HepG2 (cell line): Measurements from ENCODE around the gene BLOC1S4. TPM values are rescaled to one million over a fixed set of nuclear protein-coding genes. Genes with fewer than 3 reads are reported as not detected.

Source experiments
- EHMT2 ChIP-seq: fragments of 200-600 bp; sonication (generic); IDR thresholded peaks from 2 replicates; pipeline ENCODE4 v1.7.0; 2017; ENCODE audit warnings: antibody characterized with exemption, low read depth, low read length, borderline replicate concordance
- FOXK2 ChIP-seq: fragments of 450-650 bp; IDR thresholded peaks from 2 replicates; pipeline ENCODE4 v1.6.1; 2016
- GMEB1 ChIP-seq: sonication (generic); formaldehyde crosslinking; IDR thresholded peaks from 2 replicates; pipeline ENCODE4 v1.5.1; 2020; ENCODE audit warnings: missing genetic modification reagents, mild to moderate bottlenecking, borderline replicate concordance
- GTF2F1 ChIP-seq: fragments of 150-350 bp; IDR thresholded peaks from 2 replicates; pipeline ENCODE4 v1.6.1; 2014; ENCODE audit warnings: low read length
- HINFP ChIP-seq: sonication (generic); formaldehyde crosslinking; IDR thresholded peaks from 2 replicates; pipeline ENCODE4 v1.4.0; 2020; ENCODE audit warnings: low read depth, mild to moderate bottlenecking, missing genetic modification reagents
- IRF2 ChIP-seq: IDR thresholded peaks from 2 replicates; pipeline ENCODE4 v1.6.1; 2018; ENCODE audit warnings: missing genetic modification reagents, missing compliant biosample characterization
- IRF9 ChIP-seq: sonication (generic); formaldehyde crosslinking; IDR thresholded peaks from 2 replicates; pipeline ENCODE4 v1.8.0; 2022; ENCODE audit warnings: missing genetic modification reagents, mild to moderate bottlenecking, borderline replicate concordance
- JUN ChIP-seq: sonication (generic); formaldehyde crosslinking; IDR thresholded peaks from 2 replicates; pipeline ENCODE4 v1.4.0; 2020; ENCODE audit warnings: mild to moderate bottlenecking, missing genetic modification reagents
- KLF12 ChIP-seq: sonication (generic); formaldehyde crosslinking; IDR thresholded peaks from 2 replicates; pipeline ENCODE4 v1.4.0; 2020; ENCODE audit warnings: missing genetic modification reagents, borderline replicate concordance
- MYNN ChIP-seq: sonication (generic); formaldehyde crosslinking; IDR thresholded peaks from 2 replicates; pipeline ENCODE4 v1.4.0; 2020; ENCODE audit warnings: mild to moderate bottlenecking, low read depth, missing genetic modification reagents
- NCOA1 ChIP-seq: sonication (generic); formaldehyde crosslinking; IDR thresholded peaks from 2 replicates; pipeline ENCODE4 v1.9.0; 2021; ENCODE audit warnings: missing genetic modification reagents
- RARA ChIP-seq: IDR thresholded peaks from 2 replicates; pipeline ENCODE4 v1.6.1; 2016; ENCODE audit warnings: missing genetic modification reagents, missing compliant biosample characterization
- RBFOX2 ChIP-seq: fragments of 200-400 bp; formaldehyde crosslinking; IDR thresholded peaks from 2 replicates; pipeline ENCODE4 v1.6.1; 2017; ENCODE audit warnings: low read depth, mild to moderate bottlenecking, low read length
- REPIN1 ChIP-seq: sonication (generic); formaldehyde crosslinking; IDR thresholded peaks from 2 replicates; pipeline ENCODE4 v1.8.0; 2022; ENCODE audit warnings: missing genetic modification reagents, low read depth, mild to moderate bottlenecking, borderline replicate concordance
- TFE3 ChIP-seq: IDR thresholded peaks from 2 replicates; pipeline ENCODE4 v1.6.1; 2016
- ZFP36L2 ChIP-seq: sonication (generic); formaldehyde crosslinking; IDR thresholded peaks from 2 replicates; pipeline ENCODE4 v1.4.0; 2020; ENCODE audit warnings: missing genetic modification reagents
- ZKSCAN5 ChIP-seq: sonication (generic); formaldehyde crosslinking; IDR thresholded peaks from 2 replicates; pipeline ENCODE4 v1.5.1; 2020; ENCODE audit warnings: mild to moderate bottlenecking, missing genetic modification reagents
- ZMYM3 ChIP-seq: sonication (generic); formaldehyde crosslinking; IDR thresholded peaks from 2 replicates; pipeline ENCODE4 v1.5.1; 2020; ENCODE audit warnings: mild to moderate bottlenecking, missing genetic modification reagents
- ZNF205 ChIP-seq: IDR thresholded peaks from 2 replicates; pipeline ENCODE4 v1.6.1; 2018; ENCODE audit warnings: missing biosample characterization, missing genetic modification reagents
- ZNF430 ChIP-seq: sonication (generic); formaldehyde crosslinking; IDR thresholded peaks from 2 replicates; pipeline ENCODE4 v1.9.0; 2021; ENCODE audit warnings: mild to moderate bottlenecking, missing genetic modification reagents
- ZNF552 ChIP-seq: sonication (generic); formaldehyde crosslinking; IDR thresholded peaks from 2 replicates; pipeline ENCODE4 v1.9.0; 2022; ENCODE audit warnings: missing genetic modification reagents, mild to moderate bottlenecking, borderline replicate concordance
- polyA plus RNA-seq, 8 experiments: library from polyadenylated mRNA; depleted of rRNA in 3 of 8; stranded (reverse) in 7 of 8; unstranded in 1 of 8; fragments of >200 nt; fragmentation: Illumina TruSeq in 4 of 8; extraction: Trizol in 4 of 8; gene quantifications; 2 replicates each; pipeline versions ENCODE4 v1.2.1 to v1.2.3, GENCODE V29; 2011 to 2016; ENCODE audit warnings: low read depth in 4 of 8, missing spikeins in 1 of 8, mixed read lengths in 1 of 8; ENCODE audit not compliant: insufficient read depth in 1 of 8
- total RNA-seq, 5 experiments: library from RNA; depleted of rRNA; stranded (reverse); fragments of >200 nt; fragmentation: Illumina TruSeq; extraction: Trizol; gene quantifications; 2 replicates each; pipeline ENCODE4 v1.2.3, GENCODE V29; 2016; ENCODE audit warnings: low read depth in 1 of 5
- TF ChIP-seq, protein P1 (sequence below): sonication (generic); formaldehyde crosslinking; IDR thresholded peaks from 2 replicates; pipeline ENCODE4 v1.9.0; 2022; ENCODE audit warnings: missing genetic modification reagents, mild to moderate bottlenecking, borderline replicate concordance

The BLOC1S4 gene
- total and polyA plus RNA-seq, 2 of the 13 experiments (the other 11 are each of a cell fraction or from before 2014, with no cell fraction given): 15.5 to 20.9 TPM

DNA sequence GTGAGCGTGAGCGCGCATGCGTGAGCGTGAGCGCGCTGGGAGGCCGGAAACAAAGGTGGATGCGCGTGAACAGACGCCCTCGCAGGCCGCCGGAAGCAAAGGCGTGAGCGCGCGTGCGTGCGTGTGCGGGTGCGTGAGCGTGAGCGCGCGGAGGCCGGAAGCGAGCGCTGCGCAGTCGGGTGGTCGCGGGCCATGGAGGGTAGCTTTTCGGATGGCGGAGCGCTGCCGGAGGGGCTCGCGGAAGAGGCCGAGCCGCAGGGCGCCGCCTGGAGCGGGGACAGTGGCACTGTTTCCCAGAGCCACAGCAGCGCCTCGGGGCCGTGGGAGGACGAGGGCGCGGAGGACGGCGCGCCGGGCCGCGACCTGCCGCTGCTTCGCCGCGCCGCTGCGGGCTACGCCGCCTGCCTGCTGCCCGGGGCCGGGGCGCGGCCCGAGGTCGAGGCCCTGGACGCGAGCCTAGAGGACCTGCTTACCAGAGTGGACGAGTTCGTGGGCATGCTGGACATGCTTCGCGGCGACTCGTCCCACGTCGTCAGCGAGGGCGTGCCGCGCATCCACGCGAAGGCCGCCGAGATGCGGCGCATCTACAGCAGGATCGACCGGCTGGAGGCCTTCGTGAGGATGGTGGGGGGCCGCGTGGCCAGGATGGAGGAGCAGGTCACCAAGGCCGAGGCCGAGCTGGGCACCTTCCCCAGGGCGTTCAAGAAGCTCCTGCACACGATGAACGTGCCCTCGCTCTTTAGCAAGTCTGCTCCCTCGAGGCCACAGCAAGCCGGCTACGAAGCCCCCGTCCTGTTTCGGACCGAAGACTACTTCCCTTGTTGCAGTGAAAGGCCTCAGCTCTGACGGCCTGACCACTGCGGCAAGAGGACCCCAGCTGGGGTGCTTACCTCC is at the start of gene BLOC1S4 (continued):
- TF ChIP-seq NCOA1 (CRISPR knock-in tag): no peak
- no peak for TF ChIP-seq EHMT2
- TF ChIP-seq RBFOX2: peak; percentile 99
- peak; percentile 80; the same call in 1 of the 2 replicates for TF ChIP-seq IRF9 (CRISPR knock-in tag)
- peak; percentile 46; the same call in 1 of the 2 replicates for TF ChIP-seq JUN
- TF ChIP-seq ZNF430: peak; percentile 17; the same call in 1 of the 2 replicates
- TF ChIP-seq RARA (CRISPR knock-in tag): no peak; the same call in 1 of the 2 replicates
- peak; percentile 29; the same call in 1 of the 2 replicates for TF ChIP-seq MYNN (CRISPR knock-in tag)
- TF ChIP-seq IRF2 (CRISPR knock-in tag): peak; percentile 73; the same call in 1 of the 2 replicates
- TF ChIP-seq GTF2F1: no peak
- TF ChIP-seq KLF12: 0 out of 2 replicates have a peak, but pooled peaks have one; percentile 24
- TF ChIP-seq FOXK2: no peak
- TF ChIP-seq ZNF205: peak; percentile 58; the same call in 1 of the 2 replicates
- TF ChIP-seq GMEB1 (CRISPR knock-in tag): peak; percentile 96
- TF ChIP-seq ZNF552 (CRISPR knock-in tag): no peak; the same call in 1 of the 2 replicates
- TF ChIP-seq HINFP (CRISPR knock-in tag): 0 out of 2 replicates have a peak, but pooled peaks have one; percentile 69
- TF ChIP-seq, protein P1, sequence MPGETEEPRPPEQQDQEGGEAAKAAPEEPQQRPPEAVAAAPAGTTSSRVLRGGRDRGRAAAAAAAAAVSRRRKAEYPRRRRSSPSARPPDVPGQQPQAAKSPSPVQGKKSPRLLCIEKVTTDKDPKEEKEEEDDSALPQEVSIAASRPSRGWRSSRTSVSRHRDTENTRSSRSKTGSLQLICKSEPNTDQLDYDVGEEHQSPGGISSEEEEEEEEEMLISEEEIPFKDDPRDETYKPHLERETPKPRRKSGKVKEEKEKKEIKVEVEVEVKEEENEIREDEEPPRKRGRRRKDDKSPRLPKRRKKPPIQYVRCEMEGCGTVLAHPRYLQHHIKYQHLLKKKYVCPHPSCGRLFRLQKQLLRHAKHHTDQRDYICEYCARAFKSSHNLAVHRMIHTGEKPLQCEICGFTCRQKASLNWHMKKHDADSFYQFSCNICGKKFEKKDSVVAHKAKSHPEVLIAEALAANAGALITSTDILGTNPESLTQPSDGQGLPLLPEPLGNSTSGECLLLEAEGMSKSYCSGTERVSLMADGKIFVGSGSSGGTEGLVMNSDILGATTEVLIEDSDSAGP (CRISPR knock-in tag): peak; percentile 73
- no peak; the same call in 1 of the 2 replicates for TF ChIP-seq TFE3
- 0 out of 2 replicates have a peak, but pooled peaks have one; percentile 51 for TF ChIP-seq REPIN1 (CRISPR knock-in tag)
- TF ChIP-seq ZMYM3: no peak
- no peak for TF ChIP-seq ZFP36L2 (CRISPR knock-in tag)
- no peak for TF ChIP-seq ZKSCAN5
